BLaER1 treated with 17β-estradiol and CSF1 and Interleukin-3, amounts not matched to agents 10 nM and 100 nM (cell line): Measurements from ENCODE around the gene DNASE2.
"Not testable (repeated sequence)": the region's sequence is repeated elsewhere in the genome, so short reads cannot be mapped to it uniquely, and the experiment has no call there.

Experiments
- H3K27ac ChIP-seq, 11 experiments: shearing (Covaris generic); formaldehyde crosslinking; 2 replicates each; pipeline ENCODE4 v1.8.1; 2022
- H3K27me3 ChIP-seq, 11 experiments: shearing (Covaris generic); formaldehyde crosslinking; 2 replicates each; pipeline ENCODE4 v1.8.1; 2022
- H3K36me3 ChIP-seq, 11 experiments: shearing (Covaris generic); formaldehyde crosslinking; 2 replicates each; pipeline ENCODE4 v1.8.1; 2022
- H3K4me1 ChIP-seq, 10 experiments: shearing (Covaris generic); formaldehyde crosslinking; 2 replicates each; pipeline ENCODE4 v1.8.1; 2022
- H3K4me2 ChIP-seq, 11 experiments: shearing (Covaris generic); formaldehyde crosslinking; 2 replicates each; pipeline ENCODE4 v1.8.1; 2022
- H3K4me3 ChIP-seq, 10 experiments: shearing (Covaris generic); formaldehyde crosslinking; 2 replicates each; pipeline ENCODE4 v1.8.1; 2022
- H3K9ac ChIP-seq, 11 experiments: shearing (Covaris generic); formaldehyde crosslinking; 2 replicates each; pipeline ENCODE4 v1.8.1; 2022
- H3K9me3 ChIP-seq, 11 experiments: shearing (Covaris generic); formaldehyde crosslinking; replicated peaks in 1 of 11; 2 replicates each; pipeline ENCODE4 v1.8.1; 2022
- H4K20me1 ChIP-seq, 11 experiments: shearing (Covaris generic); formaldehyde crosslinking; 2 replicates each; pipeline ENCODE4 v1.8.1; 2022
- Cebpa-rat ChIP-seq, 11 experiments: shearing (Covaris generic); IDR thresholded peaks; 2 replicates each; pipeline ENCODE4 v1.8.1; 2022

The DNASE2 gene

GRCh38 chr19:12864721-12865715, 16.2 kb downstream of the DNASE2 start:
- Histone ChIP-seq H3K36me3 (no peaks in the 10 kb centered on the region; a peak in 1 of 22 replicates), H3K4me1 (peaks cover 9 to 14% (median 12%) of the 10 kb centered on the region in 10 experiments; a peak in 19 of 20 replicates), H3K4me3 (no peak overlapping the region), H3K9ac (no peak overlapping the region), H3K9me3 (no peaks in the 10 kb centered on the region), H3K4me2 (no peak overlapping the region), H3K27me3 (no peaks in the 10 kb centered on the region), H4K20me1 (no peaks in the 10 kb centered on the region), H3K27ac (no peak overlapping the region)
- no peak for TF ChIP-seq Cebpa-rat (IDR thresholded peaks at IDR 0.05)

GRCh38 chr19:12864143-12864542, 17.1 kb downstream of the DNASE2 start:
- H3K4me2 ChIP-seq, result no peak overlapping the region
- no peaks in the 10 kb centered on the region for H3K27me3 ChIP-seq
- no peak overlapping the region for H3K4me3 ChIP-seq
- no peaks in the 10 kb centered on the region; a peak in 1 of 22 replicates for H3K36me3 ChIP-seq
- no peak overlapping the region for H3K27ac ChIP-seq
- H3K9ac ChIP-seq, result no peak overlapping the region
- peaks cover 9 to 14% (median 12%) of the 10 kb centered on the region in 10 experiments; a peak in 19 of 20 replicates for H3K4me1 ChIP-seq
- no peaks in the 10 kb centered on the region for H3K9me3 ChIP-seq
- H4K20me1 ChIP-seq, result no peaks in the 10 kb centered on the region
- no peak for TF ChIP-seq Cebpa-rat (IDR thresholded peaks at IDR 0.05)

DNA sequence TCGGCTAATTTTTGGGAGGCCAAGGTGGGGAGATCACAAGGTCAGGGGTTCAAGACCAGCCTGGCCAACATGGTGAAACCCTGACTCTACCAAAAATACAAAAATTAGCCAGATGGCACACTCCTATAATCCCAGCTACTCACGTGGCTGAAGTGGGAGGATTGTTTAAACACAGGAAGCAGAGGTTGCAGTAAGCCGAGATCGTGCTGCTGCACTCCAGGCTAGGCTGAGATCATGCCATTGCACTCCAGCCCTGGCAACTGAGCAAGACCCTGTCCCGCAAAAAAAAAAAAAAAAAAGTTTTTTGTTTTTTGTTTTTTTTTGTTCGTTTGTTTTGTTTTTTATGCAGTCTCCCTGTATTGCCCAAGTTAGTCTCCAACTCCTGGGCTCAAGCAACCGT, 21.7 kb downstream of the DNASE2 start:
- Histone ChIP-seq H3K4me1 (no peaks in the 10 kb centered on the region), H3K9ac (no peak overlapping the region), H3K36me3 (no peaks in the 10 kb centered on the region), H3K27me3 (no peaks in the 10 kb centered on the region), H3K4me3 (no peak overlapping the region), H3K4me2 (no peak overlapping the region), H3K27ac (no peak overlapping the region), H3K9me3 (peaks cover 0 to 16% (median 8%) of the 10 kb centered on the region in 11 experiments; a peak in 8 of 22 replicates), H4K20me1 (no peaks in the 10 kb centered on the region)
- TF ChIP-seq Cebpa-rat (IDR thresholded peaks at IDR 0.05), result no peak

- no peaks in the 10 kb centered on the region for H4K20me1 ChIP-seq
- no peaks in the 10 kb centered on the region for H3K36me3 ChIP-seq
- no peak for TF ChIP-seq Cebpa-rat (IDR thresholded peaks at IDR 0.05)
- H3K4me3 ChIP-seq, result no peak overlapping the region
- no peak overlapping the region for H3K9ac ChIP-seq
- no peak overlapping the region for H3K4me2 ChIP-seq
- peaks cover 0 to 16% (median 8%) of the 10 kb centered on the region in 11 experiments; a peak in 8 of 22 replicates for H3K9me3 ChIP-seq
- no peaks in the 10 kb centered on the region for H3K4me1 ChIP-seq
- H3K27me3 ChIP-seq, result no peaks in the 10 kb centered on the region
- H3K27ac ChIP-seq, result no peak overlapping the region
Measured at GRCh38 chr19:12858041-12858928, 23.0 kb downstream of the DNASE2 start.

GRCh38 chr19:12856653-12857052, 24.6 kb downstream of the DNASE2 start:
- no peak for TF ChIP-seq Cebpa-rat (IDR thresholded peaks at IDR 0.05)
- no peaks in the 10 kb centered on the region for H3K36me3 ChIP-seq
- H4K20me1 ChIP-seq, result no peaks in the 10 kb centered on the region
- no peaks in the 10 kb centered on the region for H3K27me3 ChIP-seq
- no peak overlapping the region for H3K4me2 ChIP-seq
- no peaks in the 10 kb centered on the region for H3K4me1 ChIP-seq
- H3K9me3 ChIP-seq, result peaks cover 0 to 16% (median 8%) of the 10 kb centered on the region in 11 experiments; a peak in 8 of 22 replicates
- H3K9ac ChIP-seq, result no peak overlapping the region
- no peak overlapping the region for H3K27ac ChIP-seq
- no peak overlapping the region for H3K4me3 ChIP-seq

DNA sequence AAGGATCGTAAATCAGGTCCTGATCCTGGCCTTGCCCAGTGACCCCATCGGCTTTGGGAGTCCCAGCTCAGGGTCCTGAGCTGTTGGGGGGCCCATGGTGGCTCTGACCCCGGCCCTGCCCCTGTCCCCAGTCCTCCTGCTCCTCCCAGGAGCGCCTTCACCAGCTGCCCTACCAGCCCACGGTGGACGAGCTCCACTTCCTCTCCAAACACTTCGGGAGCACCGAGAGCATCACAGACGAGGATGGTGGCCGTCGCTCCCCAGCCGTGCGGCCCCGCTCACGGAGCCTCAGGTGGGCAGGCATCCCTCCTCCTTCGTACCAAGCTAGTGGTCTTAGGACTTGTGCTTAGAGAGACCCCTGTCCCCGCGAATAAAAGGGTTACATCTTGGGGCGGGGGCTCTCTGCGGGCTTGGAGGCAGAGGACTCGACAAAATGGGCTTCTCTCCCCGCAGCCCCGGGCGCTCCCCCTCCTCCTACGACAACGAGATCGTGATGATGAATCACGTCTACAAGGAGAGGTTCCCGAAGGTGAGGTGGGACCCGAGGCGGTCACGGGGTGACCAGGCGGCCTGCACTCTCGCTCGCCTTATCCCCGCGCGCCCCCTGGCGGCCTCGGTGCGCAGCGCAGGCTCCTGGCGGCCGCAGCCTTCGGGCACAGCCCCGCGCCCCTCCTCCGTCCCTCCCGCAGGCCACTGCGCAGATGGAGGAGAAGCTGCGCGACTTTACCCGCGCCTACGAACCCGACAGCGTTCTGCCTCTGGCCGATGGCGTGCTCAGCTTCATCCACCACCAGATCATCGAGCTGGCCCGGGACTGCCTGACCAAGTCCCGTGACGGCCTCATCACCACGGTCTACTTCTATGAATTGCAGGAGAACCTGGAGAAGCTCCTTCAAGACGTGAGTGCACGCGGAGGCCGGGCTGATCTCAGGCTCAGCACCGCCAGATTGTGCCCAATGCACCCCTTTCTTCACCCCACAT, 33.8 kb downstream of the DNASE2 start:
- Histone ChIP-seq H3K4me3 (peak overlapping the region in 8 of 10 experiments; percentile 19 to 53 (median 44); a peak in 15 of 20 replicates), H3K4me2 (peak overlapping the region; percentile 60 to 94 (median 73)), H3K27ac (no peak overlapping the region), H3K36me3 (no peaks in the 10 kb centered on the region), H3K9me3 (no peaks in the 10 kb centered on the region), H3K4me1 (peaks cover 0 to 13% (median 6%) of the 10 kb centered on the region in 10 experiments; a peak in 11 of 20 replicates), H3K27me3 (peaks cover 18 to 47% (median 30%) of the 10 kb centered on the region in 11 experiments; a peak in 21 of 22 replicates), H3K9ac (peak overlapping the region in 8 of 11 experiments; percentile 1 to 56 (median 24); a peak in 8 of 22 replicates), H4K20me1 (peaks cover 0 to 7% (median 0%) of the 10 kb centered on the region in 11 experiments; a peak in 1 of 22 replicates)
- no peak for TF ChIP-seq Cebpa-rat (IDR thresholded peaks at IDR 0.05)

GRCh38 chr19:12846613-12847012, 34.6 kb downstream of the DNASE2 start:
- H3K9ac ChIP-seq, H3K9me3 ChIP-seq, H3K27ac ChIP-seq, H4K20me1 ChIP-seq, H3K36me3 ChIP-seq, H3K4me3 ChIP-seq: not testable (repeated sequence)
- Histone ChIP-seq H3K4me2 (peak overlapping the region in 2 of 11 experiments; percentile 68 to 87; a peak in 3 of 22 replicates), H3K27me3 (peaks cover 21 to 55% (median 37%) of the 10 kb centered on the region in 11 experiments), H3K4me1 (peaks cover under 1 to 13% (median 7%) of the 10 kb centered on the region in 10 experiments; a peak in 13 of 20 replicates)
